Smooth muscle cell (in vitro differentiated cells): ENCODE data around the gene TTC7B. TPM values are rescaled to one million over a fixed set of nuclear protein-coding genes. Genes with fewer than 3 reads are reported as not detected.
A peak's percentile ranks its signal among the peaks of the same experiment; 100 is the strongest.

Source experiments
- DNase-seq: peaks from one replicate; lab custom pipeline; 2025; ENCODE audit not compliant: unreplicated experiment; lab: John Stamatoyannopoulos, UW
- H2AFZ ChIP-seq: fragments of 200-600 bp; sonication (generic); 2 replicates; pipeline ENCODE4 v1.6.0; 2016; ENCODE audit warnings: antibody characterized with exemption, low read depth, mild to moderate bottlenecking
- H3F3A ChIP-seq: fragments of 200-600 bp; sonication (generic); 2 replicates; pipeline ENCODE4 v1.6.0; 2017; ENCODE audit warnings: antibody characterized with exemption, low read depth
- H3K27ac ChIP-seq: fragments of 200-600 bp; sonication (generic); 2 replicates; pipeline ENCODE4 v1.5.1; 2016; ENCODE audit warnings: low read depth, mild to moderate bottlenecking
- H3K27me3 ChIP-seq: fragments of 200-600 bp; sonication (generic); 2 replicates; pipeline ENCODE4 v1.6.1; 2016; ENCODE audit warnings: low read depth, mild to moderate bottlenecking
- H3K36me3 ChIP-seq: fragments of 200-600 bp; sonication (generic); 2 replicates; pipeline ENCODE4 v1.5.1; 2016; ENCODE audit warnings: low read depth
- H3K4me1 ChIP-seq: fragments of 200-600 bp; sonication (generic); 2 replicates; pipeline ENCODE4 v1.5.1; 2016; ENCODE audit warnings: low read depth
- H3K4me2 ChIP-seq: fragments of 200-600 bp; sonication (generic); 2 replicates; pipeline ENCODE4 v1.6.0; 2016; ENCODE audit warnings: mild to moderate bottlenecking
- H3K4me3 ChIP-seq: fragments of 200-600 bp; sonication (generic); 2 replicates; pipeline ENCODE4 v1.5.1; 2016; ENCODE audit warnings: mild to moderate bottlenecking
- H3K79me2 ChIP-seq: fragments of 200-600 bp; sonication (generic); 2 replicates; pipeline ENCODE4 v1.6.0; 2016; ENCODE audit warnings: low read depth, mild to moderate bottlenecking
- H3K9ac ChIP-seq: fragments of 200-600 bp; sonication (generic); 2 replicates; pipeline ENCODE4 v1.6.0; 2016; ENCODE audit warnings: low read depth
- H3K9me3 ChIP-seq: fragments of 200-600 bp; sonication (generic); replicated peaks from 2 replicates; pipeline ENCODE4 v1.5.1; 2016; ENCODE audit warnings: low read depth
- H4K20me1 ChIP-seq: fragments of 200-600 bp; sonication (generic); 2 replicates; pipeline ENCODE4 v1.6.0; 2016; ENCODE audit warnings: low read depth
- WGBS: methylation state at CpG from one replicate; pipeline ENCODE4 v1.1.7; 2016; ENCODE audit warnings: low lambda C conversion rate; 5-methylcytosine and 5-hydroxymethylcytosine counted together
- polyA plus RNA-seq: library from polyadenylated mRNA; unstranded; fragments of >200 nt; fragmentation: Nextera tagmentation; extraction: Ambion mirVana; gene quantifications from 2 replicates; pipeline ENCODE4 v1.2.1, GENCODE V29; 2016
- total RNA-seq: library from RNA; depleted of rRNA; stranded (reverse); fragments of >200 nt; gene quantifications from 2 replicates; pipeline ENCODE4 v1.2.3, GENCODE V29; 2014
- TF ChIP-seq, protein P1 (sequence below): fragments of 200-600 bp; sonication (generic); IDR thresholded peaks from 2 replicates; pipeline ENCODE4 v1.5.1; 2017; ENCODE audit warnings: borderline replicate concordance, mild to moderate bottlenecking, antibody characterized with exemption; ENCODE audit not compliant: insufficient read depth, poor library complexity, severe bottlenecking

TTC7B gene
- total and polyA plus RNA-seq, 2 experiments from 2014 or later = 22.1 to 54.1 TPM

DNA sequence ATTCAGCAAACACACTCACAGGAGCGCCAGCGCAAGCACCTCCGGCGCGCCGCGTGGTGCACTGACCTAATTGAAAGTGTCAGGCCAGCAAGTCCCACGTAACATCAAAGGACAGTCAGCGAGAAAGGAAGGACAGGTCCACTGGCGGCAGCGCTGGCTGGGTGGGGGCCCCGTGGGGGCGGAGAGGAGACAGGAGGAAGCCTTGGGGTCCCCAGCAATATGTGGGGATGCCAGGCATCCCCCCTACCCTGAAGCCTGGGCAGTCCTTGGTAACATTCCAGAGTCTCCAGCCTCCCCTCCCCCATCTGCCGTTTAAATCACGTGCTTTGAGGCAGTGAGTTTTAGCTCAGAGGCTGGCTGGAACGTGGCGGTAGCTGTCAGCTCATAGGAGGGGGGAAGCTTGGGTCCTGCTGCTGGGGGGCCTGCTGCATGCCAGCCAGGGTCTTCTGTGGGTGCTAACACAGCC is 260.2 kb downstream of the TTC7B start:
- Histone ChIP-seq H3K27me3 (no peaks in the 10 kb centered on the region), H3F3A (no peaks in the 10 kb centered on the region), H2AFZ (no peak overlapping the region), H4K20me1 (no peaks in the 10 kb centered on the region), H3K4me2 (peak overlapping the region; percentile 75), H3K9ac (no peak overlapping the region), H3K4me3 (no peak overlapping the region), H3K36me3 (no peaks in the 10 kb centered on the region), H3K4me1 (peaks cover 13% of the 10 kb centered on the region), H3K79me2 (no peaks in the 10 kb centered on the region), H3K9me3 (no peaks in the 10 kb centered on the region), H3K27ac (no peak overlapping the region)
- WGBS = 43% methylated on average over 15 of the region's 17 CpGs
- DNase-seq = no peak
- TF ChIP-seq, protein P1, sequence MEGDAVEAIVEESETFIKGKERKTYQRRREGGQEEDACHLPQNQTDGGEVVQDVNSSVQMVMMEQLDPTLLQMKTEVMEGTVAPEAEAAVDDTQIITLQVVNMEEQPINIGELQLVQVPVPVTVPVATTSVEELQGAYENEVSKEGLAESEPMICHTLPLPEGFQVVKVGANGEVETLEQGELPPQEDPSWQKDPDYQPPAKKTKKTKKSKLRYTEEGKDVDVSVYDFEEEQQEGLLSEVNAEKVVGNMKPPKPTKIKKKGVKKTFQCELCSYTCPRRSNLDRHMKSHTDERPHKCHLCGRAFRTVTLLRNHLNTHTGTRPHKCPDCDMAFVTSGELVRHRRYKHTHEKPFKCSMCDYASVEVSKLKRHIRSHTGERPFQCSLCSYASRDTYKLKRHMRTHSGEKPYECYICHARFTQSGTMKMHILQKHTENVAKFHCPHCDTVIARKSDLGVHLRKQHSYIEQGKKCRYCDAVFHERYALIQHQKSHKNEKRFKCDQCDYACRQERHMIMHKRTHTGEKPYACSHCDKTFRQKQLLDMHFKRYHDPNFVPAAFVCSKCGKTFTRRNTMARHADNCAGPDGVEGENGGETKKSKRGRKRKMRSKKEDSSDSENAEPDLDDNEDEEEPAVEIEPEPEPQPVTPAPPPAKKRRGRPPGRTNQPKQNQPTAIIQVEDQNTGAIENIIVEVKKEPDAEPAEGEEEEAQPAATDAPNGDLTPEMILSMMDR = no peak

DNA sequence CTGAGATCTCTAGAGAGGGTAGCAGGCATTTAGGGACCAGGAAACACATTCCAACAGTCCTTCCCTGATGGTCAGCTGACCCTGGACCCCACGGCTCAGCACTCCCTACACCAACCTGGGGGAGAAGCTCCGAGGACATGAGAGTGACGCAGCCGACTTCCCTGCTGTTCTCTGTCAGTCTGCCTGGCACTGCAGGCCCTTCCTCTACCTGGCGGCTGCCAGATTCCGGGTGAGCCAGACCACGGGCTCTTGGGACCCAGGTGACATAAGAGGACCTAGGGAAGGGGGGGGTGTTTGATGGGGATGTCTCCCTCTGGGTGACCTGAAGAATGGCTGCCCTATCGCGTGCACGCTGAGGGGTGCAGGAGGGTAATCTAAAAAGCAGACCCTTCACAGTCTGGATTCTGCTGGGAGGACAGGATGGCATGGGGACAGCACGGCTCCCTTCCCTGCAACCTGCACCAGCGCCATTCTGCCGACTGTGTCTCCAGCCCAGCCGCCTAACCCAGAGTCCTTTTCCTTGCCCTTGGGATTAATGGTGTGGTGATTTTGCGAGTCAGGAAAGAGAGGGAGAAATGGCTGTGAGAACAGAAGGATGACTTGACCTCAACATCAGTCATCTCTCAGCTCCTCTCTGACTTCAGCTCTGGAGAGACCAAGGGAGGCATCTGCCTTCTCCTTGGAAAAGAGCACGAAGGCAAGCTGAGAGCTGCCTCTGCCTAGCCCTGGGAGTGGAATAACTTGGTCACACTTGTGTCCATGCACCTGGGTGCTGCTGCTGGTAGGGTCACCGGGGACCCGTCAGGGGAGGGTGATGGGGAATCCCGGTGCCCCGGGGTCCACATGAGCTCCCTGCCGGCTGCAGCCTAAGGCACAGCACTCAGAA is 260.9 kb downstream of the TTC7B start:
- H3K27me3 ChIP-seq = no peaks in the 10 kb centered on the region
- no peaks in the 10 kb centered on the region for H3K36me3 ChIP-seq
- TF ChIP-seq, protein P1 = no peak
- H4K20me1 ChIP-seq = no peaks in the 10 kb centered on the region
- no peak overlapping the region for H3K9ac ChIP-seq
- no peak overlapping the region for H3K4me3 ChIP-seq
- no peaks in the 10 kb centered on the region for H3K9me3 ChIP-seq
- H2AFZ ChIP-seq = no peak overlapping the region
- H3K79me2 ChIP-seq = no peaks in the 10 kb centered on the region
- H3K4me1 ChIP-seq = peaks cover 13% of the 10 kb centered on the region
- H3F3A ChIP-seq = no peaks in the 10 kb centered on the region
- H3K4me2 ChIP-seq = peak overlapping the region; percentile 75
- DNase-seq = no peak
- WGBS = 93% methylated on average over 21 of the region's 21 CpGs
- no peak overlapping the region for H3K27ac ChIP-seq

DNA sequence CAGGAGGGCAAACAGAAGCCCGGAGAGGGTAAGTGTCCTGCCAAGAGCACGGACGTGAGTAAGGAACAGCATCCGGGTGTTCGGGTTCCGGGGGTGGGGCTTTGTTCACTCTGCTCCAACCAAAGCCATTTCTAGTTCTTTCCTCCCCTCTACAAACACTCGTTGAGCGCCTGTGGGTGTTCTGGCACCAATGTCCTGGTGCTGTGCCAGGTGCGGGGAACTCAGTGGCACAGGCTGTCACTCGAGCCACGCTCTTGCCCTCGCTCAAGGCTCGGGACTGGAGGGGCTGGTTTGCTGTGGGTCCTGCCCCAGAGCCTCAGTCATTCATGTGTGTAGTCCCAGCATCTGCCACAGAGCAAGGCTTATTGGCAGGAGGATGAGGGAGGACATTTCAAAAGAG is 261.9 kb downstream of the TTC7B start:
- 97% methylated on average over 13 of the region's 13 CpGs for WGBS
- no peaks in the 10 kb centered on the region for H3K27me3 ChIP-seq
- H3K4me3 ChIP-seq = no peak overlapping the region
- H3K27ac ChIP-seq = no peak overlapping the region
- H3K79me2 ChIP-seq = no peaks in the 10 kb centered on the region
- H3K4me1 ChIP-seq = peaks cover 13% of the 10 kb centered on the region
- TF ChIP-seq, protein P1 = no peak
- H3F3A ChIP-seq = no peaks in the 10 kb centered on the region
- H3K9me3 ChIP-seq = no peaks in the 10 kb centered on the region
- no peak overlapping the region for H2AFZ ChIP-seq
- H3K36me3 ChIP-seq = no peaks in the 10 kb centered on the region
- H3K4me2 ChIP-seq = no peak overlapping the region
- no peak overlapping the region for H3K9ac ChIP-seq
- H4K20me1 ChIP-seq = no peaks in the 10 kb centered on the region
- DNase-seq = no peak
